HG02610 (cell line): Measurements from ENCODE around the gene STK40.
A peak's percentile ranks its signal among the peaks of the same experiment; 100 is the strongest.

ENCODE experiments used
- ATAC-seq: cut with Tn5 transposase; IDR thresholded peaks from one replicate; pipeline ENCODE4 v1.9.1; 2021; ENCODE audit warnings: mild to moderate bottlenecking, moderate library complexity; ENCODE audit not compliant: unreplicated experiment

STK40 gene

GRCh38 chr1:36321119-36321951 is 64.4 kb downstream of the STK40 start:
- no peak for ATAC-seq

GRCh38 chr1:36320767-36321118 is 65.0 kb downstream of the STK40 start:
- ATAC-seq = no peak

GRCh38 chr1:36320291-36320761 is 65.4 kb downstream of the STK40 start:
- ATAC-seq = no peak

GRCh38 chr1:36309397-36309796 is 76.3 kb downstream of the STK40 start:
- ATAC-seq = no peak

- ATAC-seq = no peak
Measured at GRCh38 chr1:36307601-36308330, 78.0 kb downstream of the STK40 start.

GRCh38 chr1:36306902-36307456 is 78.7 kb downstream of the STK40 start:
- peak; percentile 96 for ATAC-seq

GRCh38 chr1:36306210-36306901 is 79.4 kb downstream of the STK40 start, which contains the start of gene SH3D21:
Gene SH3D21, plus strand, starts transcription at chr1:36306368. Its CDS starts 53 bp downstream, at chr1:36306421.
- peak; percentile 19 for ATAC-seq

GRCh38 chr1:36305915-36306209 is 79.9 kb downstream of the STK40 start:
- no peak for ATAC-seq

- no peak for ATAC-seq
Measured at GRCh38 chr1:36304970-36305914, 80.5 kb downstream of the STK40 start.

GRCh38 chr1:36304521-36304920 is 81.2 kb downstream of the STK40 start:
- ATAC-seq = no peak

- ATAC-seq = no peak
Measured at GRCh38 chr1:36303650-36304360, 81.9 kb downstream of the STK40 start.

GRCh38 chr1:36303244-36303643 is 82.5 kb downstream of the STK40 start:
- ATAC-seq = no peak

GRCh38 chr1:36301220-36301619 is 84.5 kb downstream of the STK40 start:
- no peak for ATAC-seq

GRCh38 chr1:36300526-36300925 is 85.2 kb downstream of the STK40 start:
- no peak for ATAC-seq

- ATAC-seq = no peak
Measured at GRCh38 chr1:36298640-36299039, 87.1 kb downstream of the STK40 start.

GRCh38 chr1:36297062-36297461 is 88.7 kb downstream of the STK40 start:
- ATAC-seq = no peak

GRCh38 chr1:36295390-36295789 is 90.3 kb downstream of the STK40 start:
- ATAC-seq = no peak
